ENCODE measurements around the gene SLC26A4.
A peak's percentile ranks its signal among the peaks of the same experiment; 100 is the strongest.

Gene SLC26A4

DNA sequence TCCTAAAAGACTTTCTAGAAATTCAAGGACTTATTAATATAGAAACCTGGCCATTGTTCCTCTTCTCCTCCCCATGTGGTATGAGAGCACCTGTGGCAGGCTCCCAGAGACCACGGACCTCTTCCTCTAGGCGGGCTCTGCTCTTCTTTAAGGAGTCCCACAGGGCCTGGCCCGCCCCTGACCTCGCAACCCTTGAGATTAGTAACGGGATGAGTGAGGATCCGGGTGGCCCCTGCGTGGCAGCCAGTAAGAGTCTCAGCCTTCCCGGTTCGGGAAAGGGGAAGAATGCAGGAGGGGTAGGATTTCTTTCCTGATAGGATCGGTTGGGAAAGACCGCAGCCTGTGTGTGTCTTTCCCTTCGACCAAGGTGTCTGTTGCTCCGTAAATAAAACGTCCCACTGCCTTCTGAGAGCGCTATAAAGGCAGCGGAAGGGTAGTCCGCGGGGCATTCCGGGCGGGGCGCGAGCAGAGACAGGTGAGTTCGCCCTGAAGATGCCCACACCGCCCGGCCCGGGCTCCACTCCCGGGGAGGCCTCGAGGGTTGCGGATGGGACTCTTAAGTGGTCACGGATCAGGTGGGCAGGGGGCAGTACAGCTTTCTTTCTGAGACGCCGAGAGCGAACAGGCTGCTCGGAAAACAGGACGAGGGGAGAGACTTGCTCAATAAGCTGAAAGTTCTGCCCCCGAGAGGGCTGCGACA lies at the start of gene SLC26A4:
Gene SLC26A4, plus strand, starts transcription at position 448 of the 700 bp plus-strand sequence. CDS start 814 bp downstream, outside the sequence.
- Histone ChIP-seq H3K27me3 (ENCODE audit: control insufficient read depth, insufficient read depth, low read length) (no peaks in the 10 kb centered on the region), H3K79me2 (no peaks in the 10 kb centered on the region), H3K4me2 (ENCODE audit: low read length) (peak within 1 kb of the TSS; percentile 79), H3K27ac (no peak within 1 kb of the TSS), H3K36me3 (ENCODE audit: control insufficient read depth, insufficient read depth, low read length) (no peaks in the 10 kb centered on the region), H3K9ac (no peak within 1 kb of the TSS), H3K4me3 (ENCODE audit: low read depth, low read length) (peak within 1 kb of the TSS; percentile 54), H3K9me3 (ENCODE audit: control insufficient read depth, low read length) (no peaks in the 10 kb centered on the region), H3K4me1 (no peaks in the 10 kb centered on the region), H2AFZ (peak within 1 kb of the TSS; percentile 83)
- TF ChIP-seq, protein P1, sequence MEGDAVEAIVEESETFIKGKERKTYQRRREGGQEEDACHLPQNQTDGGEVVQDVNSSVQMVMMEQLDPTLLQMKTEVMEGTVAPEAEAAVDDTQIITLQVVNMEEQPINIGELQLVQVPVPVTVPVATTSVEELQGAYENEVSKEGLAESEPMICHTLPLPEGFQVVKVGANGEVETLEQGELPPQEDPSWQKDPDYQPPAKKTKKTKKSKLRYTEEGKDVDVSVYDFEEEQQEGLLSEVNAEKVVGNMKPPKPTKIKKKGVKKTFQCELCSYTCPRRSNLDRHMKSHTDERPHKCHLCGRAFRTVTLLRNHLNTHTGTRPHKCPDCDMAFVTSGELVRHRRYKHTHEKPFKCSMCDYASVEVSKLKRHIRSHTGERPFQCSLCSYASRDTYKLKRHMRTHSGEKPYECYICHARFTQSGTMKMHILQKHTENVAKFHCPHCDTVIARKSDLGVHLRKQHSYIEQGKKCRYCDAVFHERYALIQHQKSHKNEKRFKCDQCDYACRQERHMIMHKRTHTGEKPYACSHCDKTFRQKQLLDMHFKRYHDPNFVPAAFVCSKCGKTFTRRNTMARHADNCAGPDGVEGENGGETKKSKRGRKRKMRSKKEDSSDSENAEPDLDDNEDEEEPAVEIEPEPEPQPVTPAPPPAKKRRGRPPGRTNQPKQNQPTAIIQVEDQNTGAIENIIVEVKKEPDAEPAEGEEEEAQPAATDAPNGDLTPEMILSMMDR (IDR thresholded peaks at IDR 0.05): no peak

- H3K4me3 ChIP-seq (ENCODE audit: low read depth, low read length): no peak overlapping the region
- no peak overlapping the region for H3K4me2 ChIP-seq (ENCODE audit: low read length)
- no peak overlapping the region for H2AFZ ChIP-seq
- H3K9me3 ChIP-seq (ENCODE audit: control insufficient read depth, low read length): no peaks in the 10 kb centered on the region
- no peak overlapping the region for H3K27ac ChIP-seq
- no peak overlapping the region for H3K9ac ChIP-seq
- H3K4me1 ChIP-seq: peaks cover 6% of the 10 kb centered on the region
- no peaks in the 10 kb centered on the region for H3K36me3 ChIP-seq (ENCODE audit: control insufficient read depth, insufficient read depth, low read length)
- no peaks in the 10 kb centered on the region for H3K27me3 ChIP-seq (ENCODE audit: control insufficient read depth, insufficient read depth, low read length)
- TF ChIP-seq, protein P1 (IDR thresholded peaks at IDR 0.05): no peak
- H3K79me2 ChIP-seq: no peaks in the 10 kb centered on the region
Observed at GRCh38 chr7:107613439-107613838, 47.2 kb upstream of the SLC26A4 start.

- TF ChIP-seq, protein P1 (IDR thresholded peaks at IDR 0.05): no peak
Observed at GRCh38 chr7:107613948-107614347, 46.7 kb upstream of the SLC26A4 start.

DNA sequence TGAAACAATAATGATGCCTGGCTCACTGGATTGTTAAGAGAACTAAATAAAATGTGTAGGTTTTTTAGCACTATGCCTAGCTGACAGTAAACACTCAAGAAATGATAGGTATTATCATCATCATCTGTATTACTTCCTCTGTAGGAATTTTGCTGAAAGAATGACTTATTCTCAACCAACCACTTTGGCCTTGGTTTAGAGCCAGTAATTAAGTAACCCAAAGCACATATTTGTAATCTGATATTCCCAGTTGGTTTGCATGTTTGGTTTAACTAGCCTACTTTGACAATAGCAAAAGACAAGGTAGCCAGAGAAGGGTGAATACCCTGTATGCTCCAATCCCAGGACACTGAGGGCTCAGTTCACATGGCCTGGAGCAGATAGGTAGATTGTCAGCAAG lies 46.2 kb upstream of the SLC26A4 start:
- H3K9ac ChIP-seq: no peak overlapping the region
- peaks cover 6% of the 10 kb centered on the region for H3K4me1 ChIP-seq
- no peaks in the 10 kb centered on the region for H3K9me3 ChIP-seq (ENCODE audit: control insufficient read depth, low read length)
- TF ChIP-seq, protein P1 (IDR thresholded peaks at IDR 0.05): no peak
- H3K27ac ChIP-seq: no peak overlapping the region
- no peaks in the 10 kb centered on the region for H3K79me2 ChIP-seq
- no peak overlapping the region for H2AFZ ChIP-seq
- H3K4me2 ChIP-seq (ENCODE audit: low read length): peak overlapping the region; percentile 64
- H3K4me3 ChIP-seq (ENCODE audit: low read depth, low read length): no peak overlapping the region
- H3K36me3 ChIP-seq (ENCODE audit: control insufficient read depth, insufficient read depth, low read length): no peaks in the 10 kb centered on the region
- no peaks in the 10 kb centered on the region for H3K27me3 ChIP-seq (ENCODE audit: control insufficient read depth, insufficient read depth, low read length)

More at GRCh38 chr7:107613948-107614347, 46.7 kb upstream of the SLC26A4 start:
- no peaks in the 10 kb centered on the region for H3K9me3 ChIP-seq (ENCODE audit: control insufficient read depth, low read length)
- no peak overlapping the region for H3K27ac ChIP-seq
- peak overlapping the region; percentile 0 for H3K4me2 ChIP-seq (ENCODE audit: low read length)
- no peaks in the 10 kb centered on the region for H3K27me3 ChIP-seq (ENCODE audit: control insufficient read depth, insufficient read depth, low read length)
- H2AFZ ChIP-seq: no peak overlapping the region
- H3K79me2 ChIP-seq: no peaks in the 10 kb centered on the region
- H3K4me1 ChIP-seq: peaks cover 6% of the 10 kb centered on the region
- H3K36me3 ChIP-seq (ENCODE audit: control insufficient read depth, insufficient read depth, low read length): no peaks in the 10 kb centered on the region
- H3K4me3 ChIP-seq (ENCODE audit: low read depth, low read length): no peak overlapping the region
- no peak overlapping the region for H3K9ac ChIP-seq

All from parathyroid adenoma (tissue), 2 donors.